ENCODE measurements around the gene SLC6A1.

- TF ChIP-seq TCF12 (IDR thresholded peaks at IDR 0.05; ENCODE audit: low read depth, low read length) (no peak), CTCF (IDR thresholded peaks at IDR 0.05; ENCODE audit: control extremely low read depth in 1 of 3, insufficient read depth in 1 of 3, low read depth in 1 of 3, low read length in 3 of 3) (no peak), YY1 (IDR thresholded peaks at IDR 0.05; ENCODE audit: low read depth, low read length) (no peak), EP300 (IDR thresholded peaks at IDR 0.05; ENCODE audit: borderline replicate concordance in 1 of 2, low read depth in 2 of 2, low read length in 2 of 2) (no peak), JUND (IDR thresholded peaks at IDR 0.05; ENCODE audit: low read length) (no peak), USF2 (IDR thresholded peaks at IDR 0.05; ENCODE audit: low read length) (no peak), CHD1 (IDR thresholded peaks at IDR 0.05; ENCODE audit: low read depth, low read length) (no peak)
Observed at GRCh38 chr3:10956986-10957385, 35.6 kb upstream of the SLC6A1 start.

All from H1 (cell line).